GM21529 (cell line): ENCODE results near the gene FBXO8.

Experiments used
- ATAC-seq: cut with Tn5 transposase; IDR thresholded peaks from one replicate; pipeline ENCODE4 v1.9.1; 2021; ENCODE audit not compliant: unreplicated experiment

Gene FBXO8

DNA sequence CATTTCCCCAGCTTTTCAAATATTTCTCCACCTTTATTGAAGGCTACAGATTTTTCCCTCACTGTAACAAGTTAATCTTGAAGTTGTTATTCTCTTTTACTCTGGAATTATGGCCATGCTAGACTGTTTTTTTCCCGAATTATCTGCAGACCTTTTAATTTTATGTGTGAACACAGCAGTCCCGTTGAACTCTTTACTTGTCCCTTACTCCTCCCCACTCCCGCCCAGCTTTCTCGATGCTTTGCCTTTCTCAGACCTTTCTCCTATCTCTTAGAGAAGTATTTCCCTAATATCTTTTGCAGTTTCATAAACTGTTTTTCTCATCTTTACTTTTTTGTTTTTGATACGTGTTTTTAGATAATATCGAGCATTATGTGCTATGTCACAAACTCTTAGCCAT lies 1.0 kb upstream of the FBXO8 start:
- no peak for ATAC-seq

DNA sequence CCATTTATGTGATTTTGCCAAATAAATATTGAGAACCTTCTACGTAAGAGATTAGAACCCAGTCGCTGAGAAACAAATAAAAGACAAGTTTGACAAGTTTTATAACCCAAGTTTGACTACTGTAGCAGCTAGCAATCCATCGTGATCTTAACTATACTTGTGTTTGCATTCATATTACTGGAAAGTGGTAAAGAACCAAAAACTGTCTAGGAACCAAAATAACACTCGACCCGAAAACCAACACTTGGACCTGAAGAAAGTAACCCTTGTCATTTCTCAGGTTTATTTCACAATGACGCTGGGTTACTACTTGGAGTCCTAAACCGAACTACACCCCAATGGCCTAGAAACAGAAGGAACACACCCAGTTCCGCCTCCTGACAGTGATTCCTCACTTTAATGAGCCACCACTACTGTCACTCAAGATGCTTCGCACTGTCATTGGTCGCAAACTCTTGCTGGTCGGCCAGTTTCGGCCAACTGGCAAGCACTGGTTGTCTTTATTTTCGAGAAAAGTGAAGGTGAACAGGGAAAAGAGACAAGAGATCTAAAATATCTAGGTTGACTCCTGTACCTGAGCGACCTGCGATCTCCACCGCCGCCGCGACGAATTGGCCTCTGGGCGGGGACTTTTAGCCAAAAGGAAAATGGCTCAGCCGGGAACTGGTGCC lies 496 bp downstream of the FBXO8 start:
- peak; percentile 97 for ATAC-seq

GRCh38 chr4:174281901-174282300 lies 1.6 kb downstream of the FBXO8 start:
- ATAC-seq = no peak

DNA sequence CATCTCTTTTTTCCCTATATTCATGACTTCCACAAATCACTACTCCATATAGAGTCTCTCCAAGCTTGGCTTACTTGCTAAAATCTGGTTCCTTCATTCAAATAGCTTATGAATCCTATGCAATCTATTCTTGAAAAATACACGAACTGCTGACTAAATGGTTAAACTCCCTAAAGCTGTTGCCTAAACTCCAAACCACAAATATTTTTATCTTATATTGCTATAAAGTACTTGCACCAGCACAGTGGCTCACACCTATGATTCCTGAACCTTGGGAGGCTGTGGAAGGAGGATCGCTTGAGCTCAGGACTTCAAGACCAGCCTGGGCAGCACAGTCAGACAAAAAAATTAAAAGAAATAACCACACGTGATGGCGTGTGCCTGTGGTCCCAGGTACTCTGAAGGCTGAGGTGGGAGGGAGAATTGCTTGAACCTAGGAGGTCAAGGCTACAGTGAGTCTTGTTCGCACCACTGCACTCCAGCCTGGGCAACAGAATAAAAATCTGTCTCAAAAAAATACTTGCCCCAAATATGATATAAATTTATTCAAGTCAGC lies 2.2 kb downstream of the FBXO8 start:
- no peak for ATAC-seq

DNA sequence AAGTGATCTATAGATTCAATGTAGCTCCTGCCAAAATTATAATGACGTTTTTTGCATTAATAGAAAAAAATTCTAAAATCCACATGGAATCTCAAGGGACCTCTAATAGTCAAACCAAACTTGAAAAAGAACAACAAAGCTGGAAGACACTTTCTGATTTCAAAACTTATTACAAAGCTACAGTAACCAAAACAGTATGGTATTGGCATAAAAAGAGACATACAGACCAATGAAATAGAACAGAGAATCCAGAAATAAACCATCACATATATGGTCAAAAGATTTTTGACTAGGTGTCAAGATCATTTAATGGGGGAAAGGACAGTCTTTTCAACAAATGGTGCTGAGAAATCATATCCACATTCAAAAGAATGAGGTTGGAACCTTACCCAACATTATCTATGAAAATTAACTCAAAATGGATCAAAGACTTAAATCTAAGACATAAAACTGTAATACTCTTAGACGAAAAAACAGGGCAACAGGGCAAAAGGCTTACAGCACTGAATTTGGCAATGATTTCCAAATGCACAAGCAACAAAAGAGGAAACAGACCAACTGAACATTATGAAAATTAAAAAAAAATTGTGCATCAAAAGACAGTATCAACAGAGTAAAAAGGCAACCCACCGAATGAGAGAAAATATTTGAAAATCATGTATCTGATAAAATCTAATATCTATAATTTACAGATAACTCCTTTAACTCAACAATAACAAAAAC lies 3.9 kb downstream of the FBXO8 start:
- no peak for ATAC-seq

- ATAC-seq = no peak
Observed at GRCh38 chr4:174278467-174278866, 5.0 kb downstream of the FBXO8 start.

DNA sequence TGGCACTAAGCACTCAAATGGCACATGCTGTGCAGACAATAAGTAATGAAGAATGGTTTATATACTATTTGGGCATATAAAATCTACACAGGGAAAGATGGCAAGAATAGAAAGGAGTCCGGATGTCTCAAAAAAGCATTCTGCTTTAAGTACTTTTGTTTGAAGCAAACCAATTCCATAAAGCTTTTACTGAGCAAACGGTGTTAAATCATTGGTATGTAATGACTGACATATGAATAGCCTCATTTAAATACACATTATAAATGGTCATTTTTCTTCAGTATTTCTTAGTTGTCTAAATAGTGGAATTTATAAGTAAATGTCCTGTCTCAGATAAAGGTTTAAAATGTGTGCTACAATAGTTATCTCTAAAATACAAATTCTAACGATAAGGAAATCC lies 6.0 kb downstream of the FBXO8 start:
- no peak for ATAC-seq

GRCh38 chr4:174275101-174275500 lies 8.4 kb downstream of the FBXO8 start:
- ATAC-seq = no peak

- ATAC-seq = no peak
Observed at GRCh38 chr4:174274436-174274835, 9.0 kb downstream of the FBXO8 start.

- no peak for ATAC-seq
Observed at GRCh38 chr4:174273930-174274329, 9.5 kb downstream of the FBXO8 start.

- ATAC-seq = no peak
Observed at GRCh38 chr4:174266416-174266815, 17.1 kb downstream of the FBXO8 start.

DNA sequence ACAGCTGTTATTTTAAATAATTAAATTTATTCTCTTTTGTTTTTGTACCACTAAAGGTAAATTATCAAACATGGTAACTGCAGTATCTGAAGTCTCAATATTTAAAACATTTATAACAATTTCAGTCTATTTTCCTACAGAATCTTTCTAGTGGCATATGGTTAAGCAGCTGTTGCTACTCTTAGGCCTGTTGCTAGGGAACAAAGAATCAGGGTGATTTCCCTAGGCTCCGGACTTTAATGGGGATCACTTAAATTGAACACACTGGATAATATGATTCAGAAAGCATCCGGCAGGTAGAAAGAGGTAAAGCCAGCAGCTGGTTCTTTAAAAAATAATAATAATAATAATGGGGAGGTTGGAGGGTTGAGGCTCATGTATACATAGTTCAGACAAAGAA lies 17.6 kb downstream of the FBXO8 start:
- ATAC-seq = no peak

DNA sequence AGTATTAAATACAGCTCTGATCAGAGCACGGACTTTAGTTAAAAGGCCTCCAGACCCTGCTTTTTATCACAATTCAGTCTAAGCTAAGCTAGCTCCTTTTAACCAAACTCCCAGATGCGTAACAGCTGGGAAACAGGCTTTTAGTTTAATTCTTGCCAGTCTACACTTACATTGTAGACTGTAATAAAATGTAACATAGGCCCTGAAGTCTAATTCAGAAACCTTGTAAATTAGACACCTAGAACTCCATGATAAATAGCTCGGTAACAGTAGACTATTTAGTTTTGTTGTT lies 20.1 kb downstream of the FBXO8 start:
- no peak for ATAC-seq

- no peak for ATAC-seq
Observed at GRCh38 chr4:174262624-174263444, 20.6 kb downstream of the FBXO8 start.

- ATAC-seq = peak; percentile 45
Observed at GRCh38 chr4:174261432-174261831, 22.0 kb downstream of the FBXO8 start.

- ATAC-seq = peak; percentile 62
Observed at GRCh38 chr4:174260099-174260498, 23.4 kb downstream of the FBXO8 start.

DNA sequence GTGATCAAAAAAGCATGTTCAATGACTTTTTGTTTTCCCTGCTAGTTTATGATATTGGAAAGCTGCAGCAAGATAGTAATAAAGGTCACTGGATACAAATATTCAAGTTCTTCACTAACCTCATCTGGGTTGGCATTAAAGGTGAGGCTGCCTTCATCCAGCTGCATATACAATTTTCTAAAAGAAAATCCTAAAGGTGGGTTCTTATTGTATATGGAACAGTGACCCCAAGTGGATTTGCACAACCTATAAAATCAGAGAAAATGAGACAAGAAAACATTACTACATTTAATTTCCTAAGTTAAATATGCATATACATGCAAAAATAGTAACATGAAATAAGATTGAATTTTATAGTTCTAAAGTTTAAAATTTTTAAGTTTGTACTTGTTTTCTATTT lies 23.9 kb downstream of the FBXO8 start:
- ATAC-seq = no peak

DNA sequence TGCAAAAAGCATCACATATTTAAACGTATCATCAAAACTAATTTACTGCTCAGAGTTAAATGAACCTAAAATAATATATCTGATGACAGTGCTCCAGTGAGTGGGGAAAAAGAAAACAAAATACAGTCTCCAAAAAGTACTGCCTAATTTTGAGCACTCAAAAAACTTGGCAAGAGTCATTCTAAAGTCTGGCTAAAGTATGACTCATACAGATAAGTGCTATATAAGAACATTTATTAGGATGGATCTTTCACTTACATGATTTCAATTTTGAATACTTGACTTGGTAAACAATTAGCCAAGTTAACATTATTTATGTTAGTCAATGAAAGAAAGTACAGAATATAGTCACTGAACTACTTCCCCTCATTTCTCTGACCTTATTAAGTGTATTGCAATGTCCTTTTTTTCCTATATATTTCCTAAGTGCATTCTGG lies 27.2 kb downstream of the FBXO8 start:
- no peak for ATAC-seq

- ATAC-seq = no peak
Observed at GRCh38 chr4:174255786-174256185, 27.7 kb downstream of the FBXO8 start.

GRCh38 chr4:174255374-174255773 lies 28.1 kb downstream of the FBXO8 start:
- ATAC-seq = no peak

DNA sequence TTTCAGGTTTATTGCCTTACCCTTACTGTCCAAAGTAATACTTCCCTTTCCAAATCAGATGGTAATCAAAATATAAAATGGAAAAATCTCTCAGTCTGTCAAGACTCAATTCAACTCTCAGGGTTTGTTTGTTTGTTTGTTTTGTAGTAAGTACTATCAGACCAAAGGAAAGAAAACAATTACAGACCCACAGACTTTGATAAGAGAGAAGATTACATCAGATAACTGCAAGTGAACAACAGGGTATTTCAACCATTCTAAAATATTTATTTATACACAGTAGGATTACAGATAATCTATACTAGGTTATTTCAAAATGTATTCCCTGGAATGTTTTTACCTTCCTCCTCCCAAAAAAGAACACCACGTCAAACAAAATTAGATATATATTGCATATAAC lies 28.9 kb downstream of the FBXO8 start:
- ATAC-seq = no peak

DNA sequence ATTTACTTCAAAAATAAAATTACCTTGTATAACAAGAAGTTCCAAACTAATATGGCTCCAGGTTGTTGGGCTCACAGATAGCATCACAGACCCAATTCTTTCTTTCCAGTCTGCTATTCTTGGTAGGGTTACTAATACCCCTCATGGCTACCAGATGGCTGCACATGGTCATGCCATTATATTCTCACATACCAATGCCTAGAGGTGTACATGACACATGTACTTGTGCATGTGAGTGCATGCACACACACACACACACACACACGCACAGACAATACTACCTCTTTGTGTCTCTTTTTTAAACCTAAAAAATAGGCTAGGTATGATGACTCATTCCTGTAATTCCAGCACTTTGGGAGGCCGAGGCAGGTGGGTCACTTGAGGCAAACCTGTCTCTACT lies 31.1 kb downstream of the FBXO8 start:
- no peak for ATAC-seq
